Keratinocyte (primary cell): ENCODE measurements around the gene SPRYD3.

Experiments
- EZH2 ChIP-seq: IDR thresholded peaks from one replicate; pipeline ENCODE4 v1.6.1; 2012; ENCODE audit warnings: inconsistent platforms, mild to moderate bottlenecking, low read length, moderate library complexity
- TF ChIP-seq, protein P1 (sequence below), 3 experiments: IDR thresholded peaks in 1 of 3; conservative IDR thresholded peaks in 1 of 3; optimal IDR thresholded peaks in 1 of 3; 2 replicates in 2 of 3; 3 replicates in 1 of 3; pipeline versions ENCODE3 to v1.5.1; 2011; ENCODE audit warnings: low read length in 3 of 3, mild to moderate bottlenecking in 3 of 3, moderate library complexity in 2 of 3, control low read depth in 1 of 3, inconsistent platforms in 1 of 3; ENCODE audit not compliant: insufficient read depth in 2 of 3; ENCODE audit errors: extremely low read depth in 1 of 3

GRCh38 chr12:53049571-53050318 is 29.4 kb downstream of the SPRYD3 start, which contains the start of gene TNS2:
- TF ChIP-seq, protein P1, sequence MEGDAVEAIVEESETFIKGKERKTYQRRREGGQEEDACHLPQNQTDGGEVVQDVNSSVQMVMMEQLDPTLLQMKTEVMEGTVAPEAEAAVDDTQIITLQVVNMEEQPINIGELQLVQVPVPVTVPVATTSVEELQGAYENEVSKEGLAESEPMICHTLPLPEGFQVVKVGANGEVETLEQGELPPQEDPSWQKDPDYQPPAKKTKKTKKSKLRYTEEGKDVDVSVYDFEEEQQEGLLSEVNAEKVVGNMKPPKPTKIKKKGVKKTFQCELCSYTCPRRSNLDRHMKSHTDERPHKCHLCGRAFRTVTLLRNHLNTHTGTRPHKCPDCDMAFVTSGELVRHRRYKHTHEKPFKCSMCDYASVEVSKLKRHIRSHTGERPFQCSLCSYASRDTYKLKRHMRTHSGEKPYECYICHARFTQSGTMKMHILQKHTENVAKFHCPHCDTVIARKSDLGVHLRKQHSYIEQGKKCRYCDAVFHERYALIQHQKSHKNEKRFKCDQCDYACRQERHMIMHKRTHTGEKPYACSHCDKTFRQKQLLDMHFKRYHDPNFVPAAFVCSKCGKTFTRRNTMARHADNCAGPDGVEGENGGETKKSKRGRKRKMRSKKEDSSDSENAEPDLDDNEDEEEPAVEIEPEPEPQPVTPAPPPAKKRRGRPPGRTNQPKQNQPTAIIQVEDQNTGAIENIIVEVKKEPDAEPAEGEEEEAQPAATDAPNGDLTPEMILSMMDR (optimal IDR thresholded peaks at IDR 0.05 in 1 of 3, IDR thresholded peaks at IDR 0.05 in 1 of 3, conservative IDR thresholded peaks at IDR 0.05 in 1 of 3; ENCODE audit: extremely low read depth in 1 of 3, insufficient read depth in 2 of 3, low read length in 3 of 3): no peak
- no peak for TF ChIP-seq EZH2
